ENCODE measurements around the gene SPATA18. TPM values are rescaled to one million over a fixed set of nuclear protein-coding genes. Genes with fewer than 3 reads are reported as not detected.

SPATA18 gene
- total and polyA plus RNA-seq, 2 of the 13 experiments (the other 11 are each of a cell fraction or from before 2014, with no cell fraction given): 5.7 to 13.2 TPM

- no peak for TF ChIP-seq E2F2 (CRISPR knock-in tag; IDR thresholded peaks at IDR 0.05; ENCODE audit: borderline replicate concordance)
- TF ChIP-seq HCFC1 (IDR thresholded peaks at IDR 0.05; ENCODE audit: low read depth, low read length): no peak
- TF ChIP-seq AKAP8 (CRISPR knock-in tag; IDR thresholded peaks at IDR 0.05): no peak
- TF ChIP-seq GATAD1 (CRISPR knock-in tag; IDR thresholded peaks at IDR 0.05): no peak
- no peak for TF ChIP-seq MBD4 (IDR thresholded peaks at IDR 0.05; ENCODE audit: borderline replicate concordance, low read length)
- TF ChIP-seq LCORL (IDR thresholded peaks at IDR 0.05): no peak
- TF ChIP-seq LCORL (CRISPR knock-in tag; IDR thresholded peaks at IDR 0.05): no peak
- TF ChIP-seq SSRP1 (CRISPR knock-in tag; IDR thresholded peaks at IDR 0.05): no peak
- no peak for TF ChIP-seq ZNF292 (CRISPR knock-in tag; IDR thresholded peaks at IDR 0.05; ENCODE audit: borderline replicate concordance, low read depth)
- TF ChIP-seq POGZ (CRISPR knock-in tag; IDR thresholded peaks at IDR 0.05): no peak
- no peak for TF ChIP-seq TAF15 (IDR thresholded peaks at IDR 0.05; ENCODE audit: low read depth, low read length, poor library complexity, severe bottlenecking)
- no peak for TF ChIP-seq CTCF (CRISPR knock-in tag; IDR thresholded peaks at IDR 0.05)
- TF ChIP-seq ZNF281 (CRISPR knock-in tag; IDR thresholded peaks at IDR 0.05; ENCODE audit: borderline replicate concordance): no peak
- no peak for TF ChIP-seq ZFP36 (IDR thresholded peaks at IDR 0.05; ENCODE audit: borderline replicate concordance, low read depth, low read length, partially characterized antibody)
- TF ChIP-seq DNMT1 (CRISPR knock-in tag; IDR thresholded peaks at IDR 0.05): no peak
- no peak for TF ChIP-seq RORA (CRISPR knock-in tag; IDR thresholded peaks at IDR 0.05)
- no peak for TF ChIP-seq ZNF7 (CRISPR knock-in tag; IDR thresholded peaks at IDR 0.05)
- TF ChIP-seq HNRNPH1 (optimal IDR thresholded peaks at IDR 0.05; ENCODE audit: low read depth, low read length): no peak
- intact Hi-C loops (cut with micrococcal nuclease; ENCODE audit: unreplicated experiment): no loop called here
- no peaks in the 10 kb centered on the region for H3K79me2 ChIP-seq (ENCODE audit: insufficient read depth, low read length)
- H3K9me3 ChIP-seq (ENCODE audit: low read length): no peaks in the 10 kb centered on the region
- ChIA-PET CTCF (ENCODE audit: low intra/inter-chr PET ratio, low total read pairs) (no interaction called here), POLR2A (no interaction called here)
- DNase-seq (ENCODE audit: low spot score) (no peak), FAIRE-seq (no peak), ATAC-seq (no peak)
- no peak overlapping the region for H2AFZ ChIP-seq (ENCODE audit: low read length)
- H3K4me1 ChIP-seq (ENCODE audit: insufficient read depth, low read length): no peaks in the 10 kb centered on the region
- H3K27ac ChIP-seq (ENCODE audit: extremely low read length, insufficient read depth, low read length): no peak overlapping the region
- no peaks in the 10 kb centered on the region for H3K27me3 ChIP-seq (ENCODE audit: control insufficient read depth in 1 of 2, insufficient read depth in 2 of 2, low read length in 2 of 2)
- H3K36me3 ChIP-seq (replicated peaks in 1 of 2; ENCODE audit: control insufficient read depth in 1 of 2, insufficient read depth in 2 of 2, low read length in 2 of 2): no peaks in the 10 kb centered on the region
- H3K4me3 ChIP-seq (replicated peaks in 1 of 3; ENCODE audit: insufficient read depth in 1 of 3, low read depth in 2 of 3, low read length in 3 of 3): no peak overlapping the region
- no TSS peak for BruUV-seq (replicated peaks)
- in situ Hi-C loops (cut with HindIII; ENCODE audit: extremely low pct_ligation_motif_present, low pct_unique_long_range_greater_than_20kb): no loop called here
- no peak overlapping the region for H3K4me2 ChIP-seq (ENCODE audit: low read depth, low read length)
- no peaks in the 10 kb centered on the region for H4K20me1 ChIP-seq (ENCODE audit: insufficient read depth, low read length)
- H3K9ac ChIP-seq (ENCODE audit: insufficient read depth, low read depth, low read length): no peak overlapping the region
Measured at GRCh38 chr4:52102587-52102986, 51.5 kb downstream of the SPATA18 start.

All from HepG2 (cell line).